ENCODE data around the gene PPFIBP2. TPM values are rescaled to one million over a fixed set of nuclear protein-coding genes. Genes with fewer than 3 reads are reported as not detected.

The PPFIBP2 gene
- total and polyA plus RNA-seq, 4 donors: 7.7 to 51.3 (median 18.6) TPM

GRCh38 chr11:7654195-7654705 lies 140.5 kb downstream of the PPFIBP2 start:
- H3K4me1 ChIP-seq (ENCODE audit: control insufficient read depth in 5 of 5, insufficient read depth in 5 of 5, low read length in 5 of 5): peaks cover 0 to 4% (median 0%) of the 10 kb centered on the region in 5 donors
- no peak overlapping the region for H3K9ac ChIP-seq (ENCODE audit: insufficient read depth in 1 of 2, low read length in 2 of 2)
- 92 to 99% methylated on average over 4 of the region's 4 CpGs for WGBS, 2 donors
- no peak overlapping the region for H3K27ac ChIP-seq (ENCODE audit: low read depth in 1 of 2, low read length in 1 of 2)
- no peak overlapping the region for H3K4me3 ChIP-seq
- H3K27me3 ChIP-seq (ENCODE audit: control insufficient read depth in 3 of 3, insufficient read depth in 3 of 3, low read length in 2 of 3): no peaks in the 10 kb centered on the region
- peaks cover 18 to 41% (median 33%) of the 10 kb centered on the region in 4 donors for H3K36me3 ChIP-seq (ENCODE audit: control insufficient read depth in 4 of 4, insufficient read depth in 4 of 4, low read length in 4 of 4)
- H3K9me3 ChIP-seq (ENCODE audit: control insufficient read depth in 4 of 4, insufficient read depth in 3 of 4, low read length in 3 of 4): no peaks in the 10 kb centered on the region
- no peak for DNase-seq
- ATAC-seq (ENCODE audit: insufficient read depth, low FRiP score): no peak
- no peak for TF ChIP-seq CTCF (IDR thresholded peaks at IDR 0.05; ENCODE audit: control extremely low read depth, extremely low read depth)

- TF ChIP-seq CTCF (IDR thresholded peaks at IDR 0.05; ENCODE audit: control extremely low read depth, extremely low read depth): no peak
- WGBS, 2 donors: 82 to 91% methylated on average over 14 of the region's 14 CpGs
- H3K4me1 ChIP-seq (ENCODE audit: control insufficient read depth in 5 of 5, insufficient read depth in 5 of 5, low read length in 5 of 5): peaks cover 0 to 4% (median 0%) of the 10 kb centered on the region in 5 donors
- ATAC-seq (ENCODE audit: insufficient read depth, low FRiP score): no peak
- no peak overlapping the region for H3K27ac ChIP-seq (ENCODE audit: low read depth in 1 of 2, low read length in 1 of 2)
- H3K27me3 ChIP-seq (ENCODE audit: control insufficient read depth in 3 of 3, insufficient read depth in 3 of 3, low read length in 2 of 3): no peaks in the 10 kb centered on the region
- H3K4me3 ChIP-seq: no peak overlapping the region
- no peak overlapping the region for H3K9ac ChIP-seq (ENCODE audit: insufficient read depth in 1 of 2, low read length in 2 of 2)
- H3K36me3 ChIP-seq (ENCODE audit: control insufficient read depth in 4 of 4, insufficient read depth in 4 of 4, low read length in 4 of 4): peaks cover 6 to 37% (median 26%) of the 10 kb centered on the region in 4 donors
- H3K9me3 ChIP-seq (ENCODE audit: control insufficient read depth in 4 of 4, insufficient read depth in 3 of 4, low read length in 3 of 4): no peaks in the 10 kb centered on the region
- no peak for DNase-seq
Observed at GRCh38 chr11:7655253-7656217, 141.7 kb downstream of the PPFIBP2 start.

- Histone ChIP-seq H3K9ac (ENCODE audit: insufficient read depth in 1 of 2, low read length in 2 of 2) (no peak overlapping the region), H3K27me3 (ENCODE audit: control insufficient read depth in 3 of 3, insufficient read depth in 3 of 3, low read length in 2 of 3) (no peaks in the 10 kb centered on the region), H3K27ac (ENCODE audit: low read depth in 1 of 2, low read length in 1 of 2) (no peak overlapping the region), H3K4me1 (ENCODE audit: control insufficient read depth in 5 of 5, insufficient read depth in 5 of 5, low read length in 5 of 5) (peaks cover 0 to 4% (median 0%) of the 10 kb centered on the region in 5 donors), H3K36me3 (ENCODE audit: control insufficient read depth in 4 of 4, insufficient read depth in 4 of 4, low read length in 4 of 4) (peaks cover 3 to 27% (median 20%) of the 10 kb centered on the region in 4 donors), H3K4me3 (no peak overlapping the region), H3K9me3 (ENCODE audit: control insufficient read depth in 4 of 4, insufficient read depth in 3 of 4, low read length in 3 of 4) (no peaks in the 10 kb centered on the region)
- ATAC-seq (ENCODE audit: insufficient read depth, low FRiP score): no peak
- WGBS, 2 donors: 89 to 94% methylated on average over 11 of the region's 11 CpGs
- DNase-seq: no peak
- no peak for TF ChIP-seq CTCF (IDR thresholded peaks at IDR 0.05; ENCODE audit: control extremely low read depth, extremely low read depth)
Observed at GRCh38 chr11:7656704-7657103, 142.9 kb downstream of the PPFIBP2 start.

All from lung (tissue), 12 donors.